GM12875 (cell line): ENCODE results near the gene ITGA4.
A peak's percentile ranks its signal among the peaks of the same experiment; 100 is the strongest.

Experiments used
- H3K4me3 ChIP-seq: one replicate; pipeline ENCODE4 v1.5.1; 2011; ENCODE audit warnings: low read depth, low read length, control low read depth
- TF ChIP-seq, protein P1 (sequence below): IDR thresholded peaks from 2 replicates; pipeline ENCODE4 v1.5.1; 2011; ENCODE audit warnings: low read depth, mild to moderate bottlenecking, control low read depth, inconsistent platforms, low read length, moderate library complexity, borderline replicate concordance; ENCODE audit not compliant: insufficient read depth

The ITGA4 gene

DNA sequence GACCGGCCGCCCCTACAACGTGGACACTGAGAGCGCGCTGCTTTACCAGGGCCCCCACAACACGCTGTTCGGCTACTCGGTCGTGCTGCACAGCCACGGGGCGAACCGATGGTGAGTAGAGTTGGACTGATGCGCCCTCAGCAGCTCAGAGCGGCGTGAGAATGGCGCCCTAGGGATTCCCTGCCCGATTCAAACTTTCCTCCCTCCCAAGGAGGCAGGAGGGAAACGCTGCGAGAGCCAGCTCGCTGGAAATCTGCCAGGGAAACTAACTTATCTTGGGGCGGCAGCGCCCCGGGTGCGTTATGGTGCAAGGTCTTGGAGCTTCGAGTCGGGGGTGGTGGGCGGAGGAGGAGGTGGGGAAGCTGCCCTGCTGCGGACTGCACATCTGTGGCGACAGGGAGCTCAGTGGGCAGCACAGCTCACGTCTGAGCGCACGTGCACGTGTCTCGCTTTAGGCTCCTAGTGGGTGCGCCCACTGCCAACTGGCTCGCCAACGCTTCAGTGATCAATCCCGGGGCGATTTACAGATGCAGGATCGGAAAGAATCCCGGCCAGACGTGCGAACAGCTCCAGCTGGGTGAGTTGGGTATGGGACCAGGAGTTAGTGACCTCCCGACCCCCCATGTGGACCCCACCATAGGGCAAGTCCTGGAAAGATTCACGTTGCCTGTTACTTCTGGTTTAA is 697 bp downstream of the ITGA4 start:
- H3K4me3 ChIP-seq, result peak overlapping the region; percentile 94
- TF ChIP-seq, protein P1, sequence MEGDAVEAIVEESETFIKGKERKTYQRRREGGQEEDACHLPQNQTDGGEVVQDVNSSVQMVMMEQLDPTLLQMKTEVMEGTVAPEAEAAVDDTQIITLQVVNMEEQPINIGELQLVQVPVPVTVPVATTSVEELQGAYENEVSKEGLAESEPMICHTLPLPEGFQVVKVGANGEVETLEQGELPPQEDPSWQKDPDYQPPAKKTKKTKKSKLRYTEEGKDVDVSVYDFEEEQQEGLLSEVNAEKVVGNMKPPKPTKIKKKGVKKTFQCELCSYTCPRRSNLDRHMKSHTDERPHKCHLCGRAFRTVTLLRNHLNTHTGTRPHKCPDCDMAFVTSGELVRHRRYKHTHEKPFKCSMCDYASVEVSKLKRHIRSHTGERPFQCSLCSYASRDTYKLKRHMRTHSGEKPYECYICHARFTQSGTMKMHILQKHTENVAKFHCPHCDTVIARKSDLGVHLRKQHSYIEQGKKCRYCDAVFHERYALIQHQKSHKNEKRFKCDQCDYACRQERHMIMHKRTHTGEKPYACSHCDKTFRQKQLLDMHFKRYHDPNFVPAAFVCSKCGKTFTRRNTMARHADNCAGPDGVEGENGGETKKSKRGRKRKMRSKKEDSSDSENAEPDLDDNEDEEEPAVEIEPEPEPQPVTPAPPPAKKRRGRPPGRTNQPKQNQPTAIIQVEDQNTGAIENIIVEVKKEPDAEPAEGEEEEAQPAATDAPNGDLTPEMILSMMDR, result no peak

DNA sequence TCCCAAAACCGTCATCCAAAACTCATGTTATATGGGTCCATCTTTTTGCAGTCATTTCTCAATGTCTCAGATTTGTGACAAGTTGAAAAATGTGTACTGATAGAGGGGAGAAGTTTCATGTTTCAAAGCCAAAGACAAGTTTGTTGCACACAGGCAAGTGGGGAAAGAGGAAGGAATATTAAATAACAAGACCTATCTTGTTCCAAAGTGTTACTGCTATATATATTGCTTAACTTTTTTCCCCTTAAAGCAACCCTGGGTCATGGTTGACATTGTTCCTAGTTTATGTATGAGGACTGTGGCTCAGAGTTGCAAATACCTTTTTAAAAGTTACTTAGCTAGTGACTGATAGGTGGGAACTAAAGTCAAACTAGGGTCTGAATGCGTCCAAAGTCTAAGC is 1.7 kb downstream of the ITGA4 start:
- H3K4me3 ChIP-seq, result peak overlapping the region; percentile 94

DNA sequence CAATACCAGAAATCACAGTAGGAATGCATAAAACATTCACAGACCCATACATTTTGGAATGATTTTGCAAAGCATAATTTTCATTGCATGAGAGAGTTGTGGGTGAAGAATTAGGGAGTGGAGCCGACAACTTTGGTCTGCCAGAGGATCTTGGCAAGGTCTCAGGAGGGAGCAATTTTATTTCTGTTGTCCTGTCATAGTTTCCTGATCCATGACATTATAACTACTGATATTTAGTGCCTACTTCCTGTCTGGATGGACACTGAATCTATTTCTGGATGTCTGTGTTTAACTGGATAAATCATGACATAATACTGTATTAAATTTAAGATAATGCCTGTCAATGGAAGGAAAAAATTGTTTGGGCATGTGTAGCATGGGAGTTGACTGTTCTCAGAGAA is 2.4 kb downstream of the ITGA4 start:
- H3K4me3 ChIP-seq, result peak overlapping the region; percentile 94
- TF ChIP-seq, protein P1, result no peak

More for the DNA sequence above, 1.7 kb downstream of the ITGA4 start:
- TF ChIP-seq, protein P1, result no peak

DNA sequence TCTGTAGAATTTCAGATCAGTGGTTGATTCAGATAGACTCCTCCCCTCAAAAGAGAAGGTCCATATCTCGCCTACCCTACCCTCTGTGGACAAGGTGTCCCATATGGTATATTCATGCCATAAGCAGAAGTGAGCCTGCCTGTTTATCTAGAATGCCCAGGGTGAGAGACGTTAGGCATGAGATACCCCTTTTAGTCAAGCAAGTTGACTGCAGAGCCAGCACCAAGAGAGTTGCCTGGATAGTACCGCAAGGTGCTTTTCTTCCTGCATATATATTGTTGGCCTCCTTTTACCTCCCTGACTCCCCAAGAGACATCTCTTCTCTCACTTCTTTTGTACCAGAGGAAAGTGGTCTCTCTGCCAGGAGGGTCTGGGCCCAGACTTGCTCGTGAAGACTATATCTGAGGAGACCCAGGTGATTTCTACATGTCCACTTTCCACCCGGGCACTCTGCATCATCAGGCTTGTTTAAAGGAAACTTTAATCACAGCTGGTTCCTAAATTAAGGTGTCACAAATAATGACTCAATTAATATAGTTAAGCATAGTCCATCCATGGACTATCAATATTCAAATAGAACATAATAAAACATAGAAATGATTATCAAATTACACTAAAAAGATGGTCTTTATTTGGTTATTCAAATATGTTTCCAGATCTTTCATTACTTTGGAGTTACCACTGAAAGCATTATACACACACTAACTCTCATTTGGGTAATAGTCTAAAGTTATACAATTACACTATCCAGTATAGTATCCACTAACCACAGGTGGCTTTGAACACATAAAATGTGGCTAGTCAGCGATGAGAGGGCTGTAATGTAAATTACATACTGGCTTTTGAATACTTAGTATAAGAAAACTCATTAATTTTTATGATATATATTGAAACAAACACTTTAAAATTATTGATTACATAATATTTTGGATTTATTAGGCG is 4.1 kb downstream of the ITGA4 start:
- H3K4me3 ChIP-seq, result peak overlapping the region; percentile 94
- TF ChIP-seq, protein P1, result no peak

DNA sequence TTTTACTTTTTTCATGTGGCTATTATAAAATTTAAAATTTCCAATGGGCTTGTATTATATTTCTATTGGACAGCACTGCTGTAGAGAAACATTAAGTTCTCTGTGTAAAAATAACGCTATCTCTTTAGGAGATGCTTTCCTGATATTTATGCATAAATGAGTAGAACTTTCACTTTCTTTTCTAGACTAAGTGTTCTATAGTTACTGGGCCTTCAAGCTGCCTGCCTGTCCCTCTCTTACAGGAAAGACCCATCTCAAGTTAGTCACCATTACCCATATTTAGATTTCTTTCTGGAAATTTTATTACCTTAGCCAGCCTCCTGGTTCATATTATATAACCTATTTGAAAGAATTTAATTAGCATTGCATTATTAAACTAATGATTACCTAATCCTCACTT is 4.8 kb downstream of the ITGA4 start:
- TF ChIP-seq, protein P1, result no peak
- no peak overlapping the region for H3K4me3 ChIP-seq

DNA sequence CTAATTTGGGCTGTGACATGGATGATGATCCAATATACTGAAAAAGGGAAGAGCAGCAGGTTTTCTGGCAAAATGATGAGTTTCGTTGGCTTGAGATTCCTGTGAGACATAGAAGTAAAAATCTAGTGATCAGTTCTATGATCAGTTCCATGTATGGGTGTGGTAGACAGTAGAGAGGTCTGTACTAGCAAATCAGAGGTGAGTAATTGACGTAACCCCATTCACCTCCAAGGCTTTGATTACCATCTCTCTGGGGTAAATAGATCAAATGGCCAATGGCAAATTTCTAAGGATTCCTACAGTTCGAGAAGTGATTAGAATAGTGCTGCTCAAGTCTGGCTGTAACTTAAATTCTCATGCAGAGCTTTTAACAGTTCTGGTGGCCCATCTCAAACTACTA is 6.4 kb downstream of the ITGA4 start:
- H3K4me3 ChIP-seq, result no peak overlapping the region
- TF ChIP-seq, protein P1, result no peak
